ENCODE data around the gene QTRT2. TPM values are rescaled to one million over a fixed set of nuclear protein-coding genes. Genes with fewer than 3 reads are reported as not detected.

Gene QTRT2
- total RNA-seq, 1 experiment from 2014 or later = 51.6 TPM

DNA sequence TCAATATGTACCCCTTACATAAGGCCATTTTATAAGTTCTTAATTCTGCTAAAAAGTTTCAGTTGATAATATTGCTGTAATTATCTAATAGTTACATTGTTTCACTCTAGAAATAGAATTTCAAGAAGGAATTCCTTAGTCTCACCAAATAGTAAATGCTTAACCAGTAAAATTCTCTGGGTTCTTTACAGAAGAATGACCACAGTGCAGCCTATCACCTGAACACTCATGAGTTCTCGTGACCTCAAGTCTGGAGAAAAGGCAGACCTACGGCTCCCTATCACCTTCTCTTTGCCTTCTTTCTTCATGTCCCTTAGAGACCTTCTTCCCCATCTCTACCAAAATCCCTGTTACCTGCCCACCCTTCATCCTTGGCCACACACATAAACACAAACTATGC, 31.1 kb upstream of the QTRT2 start:
- in situ Hi-C loops (cut with HindIII; ENCODE audit: low pct_unique_long_range_greater_than_20kb, low sequenced_read_pairs) (no loop called here), intact Hi-C loops (cut with micrococcal nuclease; ENCODE audit: unreplicated experiment) (no loop called here)
- Histone ChIP-seq H3K27me3 (ENCODE audit: control insufficient read depth, insufficient read depth, low read length) (no peaks in the 10 kb centered on the region), H3K4me3 (ENCODE audit: low read depth in 2 of 2, low read length in 2 of 2) (no peak overlapping the region), H3K4me1 (ENCODE audit: control insufficient read depth, insufficient read depth, low read length) (no peaks in the 10 kb centered on the region), H3K36me3 (ENCODE audit: control insufficient read depth, insufficient read depth, low read length) (no peaks in the 10 kb centered on the region), H3K27ac (ENCODE audit: low read length) (no peak overlapping the region), H3K9me3 (ENCODE audit: control insufficient read depth, insufficient read depth, low read depth, low read length) (no peaks in the 10 kb centered on the region)
- no TSS peak for BruUV-seq (replicated peaks)
- CTCF ChIA-PET = no interaction called here
- no peak for TF ChIP-seq SIN3A (IDR thresholded peaks at IDR 0.05; ENCODE audit: borderline replicate concordance, insufficient read depth, low read depth, low read length)
- TF ChIP-seq POLR2AphosphoS5 (IDR thresholded peaks at IDR 0.05; ENCODE audit: low read depth, low read length) = no peak
- TF ChIP-seq, protein P1, sequence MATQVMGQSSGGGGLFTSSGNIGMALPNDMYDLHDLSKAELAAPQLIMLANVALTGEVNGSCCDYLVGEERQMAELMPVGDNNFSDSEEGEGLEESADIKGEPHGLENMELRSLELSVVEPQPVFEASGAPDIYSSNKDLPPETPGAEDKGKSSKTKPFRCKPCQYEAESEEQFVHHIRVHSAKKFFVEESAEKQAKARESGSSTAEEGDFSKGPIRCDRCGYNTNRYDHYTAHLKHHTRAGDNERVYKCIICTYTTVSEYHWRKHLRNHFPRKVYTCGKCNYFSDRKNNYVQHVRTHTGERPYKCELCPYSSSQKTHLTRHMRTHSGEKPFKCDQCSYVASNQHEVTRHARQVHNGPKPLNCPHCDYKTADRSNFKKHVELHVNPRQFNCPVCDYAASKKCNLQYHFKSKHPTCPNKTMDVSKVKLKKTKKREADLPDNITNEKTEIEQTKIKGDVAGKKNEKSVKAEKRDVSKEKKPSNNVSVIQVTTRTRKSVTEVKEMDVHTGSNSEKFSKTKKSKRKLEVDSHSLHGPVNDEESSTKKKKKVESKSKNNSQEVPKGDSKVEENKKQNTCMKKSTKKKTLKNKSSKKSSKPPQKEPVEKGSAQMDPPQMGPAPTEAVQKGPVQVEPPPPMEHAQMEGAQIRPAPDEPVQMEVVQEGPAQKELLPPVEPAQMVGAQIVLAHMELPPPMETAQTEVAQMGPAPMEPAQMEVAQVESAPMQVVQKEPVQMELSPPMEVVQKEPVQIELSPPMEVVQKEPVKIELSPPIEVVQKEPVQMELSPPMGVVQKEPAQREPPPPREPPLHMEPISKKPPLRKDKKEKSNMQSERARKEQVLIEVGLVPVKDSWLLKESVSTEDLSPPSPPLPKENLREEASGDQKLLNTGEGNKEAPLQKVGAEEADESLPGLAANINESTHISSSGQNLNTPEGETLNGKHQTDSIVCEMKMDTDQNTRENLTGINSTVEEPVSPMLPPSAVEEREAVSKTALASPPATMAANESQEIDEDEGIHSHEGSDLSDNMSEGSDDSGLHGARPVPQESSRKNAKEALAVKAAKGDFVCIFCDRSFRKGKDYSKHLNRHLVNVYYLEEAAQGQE (IDR thresholded peaks at IDR 0.05; ENCODE audit: insufficient read depth in 1 of 2, low read depth in 2 of 2, low read length in 1 of 2) = no peak
- no peak for TF ChIP-seq TCF7L2 (IDR thresholded peaks at IDR 0.05; ENCODE audit: low read depth, low read length)
- TF ChIP-seq, protein P2, sequence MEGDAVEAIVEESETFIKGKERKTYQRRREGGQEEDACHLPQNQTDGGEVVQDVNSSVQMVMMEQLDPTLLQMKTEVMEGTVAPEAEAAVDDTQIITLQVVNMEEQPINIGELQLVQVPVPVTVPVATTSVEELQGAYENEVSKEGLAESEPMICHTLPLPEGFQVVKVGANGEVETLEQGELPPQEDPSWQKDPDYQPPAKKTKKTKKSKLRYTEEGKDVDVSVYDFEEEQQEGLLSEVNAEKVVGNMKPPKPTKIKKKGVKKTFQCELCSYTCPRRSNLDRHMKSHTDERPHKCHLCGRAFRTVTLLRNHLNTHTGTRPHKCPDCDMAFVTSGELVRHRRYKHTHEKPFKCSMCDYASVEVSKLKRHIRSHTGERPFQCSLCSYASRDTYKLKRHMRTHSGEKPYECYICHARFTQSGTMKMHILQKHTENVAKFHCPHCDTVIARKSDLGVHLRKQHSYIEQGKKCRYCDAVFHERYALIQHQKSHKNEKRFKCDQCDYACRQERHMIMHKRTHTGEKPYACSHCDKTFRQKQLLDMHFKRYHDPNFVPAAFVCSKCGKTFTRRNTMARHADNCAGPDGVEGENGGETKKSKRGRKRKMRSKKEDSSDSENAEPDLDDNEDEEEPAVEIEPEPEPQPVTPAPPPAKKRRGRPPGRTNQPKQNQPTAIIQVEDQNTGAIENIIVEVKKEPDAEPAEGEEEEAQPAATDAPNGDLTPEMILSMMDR (IDR thresholded peaks at IDR 0.05) = no peak
- POLR2A ChIA-PET = no interaction called here
- DNase-seq (ENCODE audit: low read depth, low spot score) = no peak
- no peak for ATAC-seq

DNA sequence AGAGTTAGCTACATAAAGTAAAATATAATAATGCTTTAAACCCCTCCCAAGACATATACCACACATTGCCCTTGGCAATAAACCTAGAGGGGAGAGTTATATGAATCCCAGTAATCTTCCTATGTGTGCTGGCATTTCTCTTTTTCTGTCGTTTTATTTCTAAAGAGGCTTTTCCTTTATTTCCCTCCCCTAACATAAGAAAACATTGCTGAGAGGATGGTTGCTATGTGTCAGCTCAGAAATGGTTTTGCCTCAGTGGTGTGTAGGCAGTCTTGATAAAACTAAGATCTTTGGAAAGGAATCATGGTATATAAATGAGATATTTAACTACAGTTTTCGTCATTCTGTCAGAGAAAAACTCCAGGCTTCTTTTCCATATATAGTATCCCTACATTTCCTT, 30.2 kb upstream of the QTRT2 start:
- Histone ChIP-seq H3K4me3 (ENCODE audit: low read depth in 2 of 2, low read length in 2 of 2) (no peak overlapping the region), H3K27me3 (ENCODE audit: control insufficient read depth, insufficient read depth, low read length) (no peaks in the 10 kb centered on the region), H3K4me1 (ENCODE audit: control insufficient read depth, insufficient read depth, low read length) (no peaks in the 10 kb centered on the region), H3K36me3 (ENCODE audit: control insufficient read depth, insufficient read depth, low read length) (no peaks in the 10 kb centered on the region), H3K27ac (ENCODE audit: low read length) (no peak overlapping the region), H3K9me3 (ENCODE audit: control insufficient read depth, insufficient read depth, low read depth, low read length) (no peaks in the 10 kb centered on the region)
- DNase-seq (ENCODE audit: low read depth, low spot score) (no peak), ATAC-seq (no peak)
- CTCF ChIA-PET = no interaction called here
- in situ Hi-C loops (cut with HindIII; ENCODE audit: low pct_unique_long_range_greater_than_20kb, low sequenced_read_pairs) = no loop called here
- POLR2A ChIA-PET = no interaction called here
- no TSS peak for BruUV-seq (replicated peaks)
- TF ChIP-seq, protein P2 (IDR thresholded peaks at IDR 0.05) = no peak
- TF ChIP-seq POLR2AphosphoS5 (IDR thresholded peaks at IDR 0.05; ENCODE audit: low read depth, low read length) = no peak
- TF ChIP-seq TCF7L2 (IDR thresholded peaks at IDR 0.05; ENCODE audit: low read depth, low read length) = no peak
- TF ChIP-seq, protein P1 (IDR thresholded peaks at IDR 0.05; ENCODE audit: insufficient read depth in 1 of 2, low read depth in 2 of 2, low read length in 1 of 2) = no peak
- TF ChIP-seq SIN3A (IDR thresholded peaks at IDR 0.05; ENCODE audit: borderline replicate concordance, insufficient read depth, low read depth, low read length) = no peak
- intact Hi-C loops (cut with micrococcal nuclease; ENCODE audit: unreplicated experiment) = no loop called here

All from Panc1 (cell line).